Mesodermal cell (in vitro differentiated cells): ENCODE data around the gene CTDSPL.

Source experiments
- H3K27ac ChIP-seq: 2 replicates; pipeline ENCODE4 v1.7.0; 2013; ENCODE audit warnings: mild to moderate bottlenecking, low read depth, low read length, moderate library complexity; ENCODE audit not compliant: severe bottlenecking
- H3K36me3 ChIP-seq: 2 replicates; pipeline ENCODE4 v1.7.1; 2013; ENCODE audit warnings: mild to moderate bottlenecking, low read length, moderate library complexity; ENCODE audit not compliant: control insufficient read depth, insufficient read depth
- H3K4me1 ChIP-seq: one replicate; pipeline ENCODE4 v1.7.1; 2013; ENCODE audit warnings: mild to moderate bottlenecking, low read length; ENCODE audit not compliant: insufficient read depth, control insufficient read depth, poor library complexity, severe bottlenecking
- H3K4me3 ChIP-seq: 2 replicates; pipeline ENCODE4 v1.7.0; 2013; ENCODE audit warnings: low read length, control low read depth, mild to moderate bottlenecking; ENCODE audit not compliant: insufficient read depth, poor library complexity, severe bottlenecking; ENCODE audit errors: extremely low read depth
- H3K9me3 ChIP-seq: 2 replicates; pipeline ENCODE4 v1.7.1; 2013; ENCODE audit warnings: mild to moderate bottlenecking, low read length, moderate library complexity; ENCODE audit not compliant: control insufficient read depth
- WGBS, 2 experiments: methylation state at CpG; one replicate each; pipeline ENCODE4 v1.1.5; 2013; ENCODE audit warnings: missing lambda C conversion rate in 2 of 2; ENCODE audit not compliant: insufficient coverage in 2 of 2; 5-methylcytosine and 5-hydroxymethylcytosine counted together

The CTDSPL gene

GRCh38 chr3:37926611-37927010 is 64.9 kb downstream of the CTDSPL start:
- H3K4me1 ChIP-seq, result peaks cover 46% of the 10 kb centered on the region
- no peak overlapping the region for H3K27ac ChIP-seq
- H3K4me3 ChIP-seq, result no peak overlapping the region
- peaks cover 16% of the 10 kb centered on the region for H3K9me3 ChIP-seq
- 79 to 95% methylated on average over 2 to 3 of the region's 3 CpGs for WGBS, 2 experiments
- H3K36me3 ChIP-seq, result peaks cover 5% of the 10 kb centered on the region

GRCh38 chr3:37930495-37930894 is 68.8 kb downstream of the CTDSPL start:
- H3K4me3 ChIP-seq, result no peak overlapping the region
- H3K9me3 ChIP-seq, result peaks cover 16% of the 10 kb centered on the region
- H3K36me3 ChIP-seq, result no peaks in the 10 kb centered on the region
- H3K27ac ChIP-seq, result no peak overlapping the region
- WGBS, 2 experiments, result 80% methylated on average over 1 of the region's 2 CpGs; no CpG with 5 or more reads in 1 of the 2 experiments
- peaks cover 22% of the 10 kb centered on the region for H3K4me1 ChIP-seq

GRCh38 chr3:37932505-37932904 is 70.8 kb downstream of the CTDSPL start:
- Histone ChIP-seq H3K36me3 (no peaks in the 10 kb centered on the region), H3K4me3 (no peak overlapping the region), H3K9me3 (peaks cover 16% of the 10 kb centered on the region), H3K27ac (no peak overlapping the region), H3K4me1 (peaks cover 28% of the 10 kb centered on the region)
- WGBS, 2 experiments, result 89 to 96% methylated on average over 3 of the region's 3 CpGs

GRCh38 chr3:37934631-37935289 is 73.1 kb downstream of the CTDSPL start:
- Histone ChIP-seq H3K4me3 (no peak overlapping the region), H3K36me3 (no peaks in the 10 kb centered on the region), H3K9me3 (no peaks in the 10 kb centered on the region), H3K4me1 (peaks cover 32% of the 10 kb centered on the region), H3K27ac (peak overlapping the region; percentile 99)
- 93 to 100% methylated on average over 4 of the region's 8 CpGs for WGBS, 2 experiments

GRCh38 chr3:37935290-37935668 is 73.6 kb downstream of the CTDSPL start:
- Histone ChIP-seq H3K27ac (peak overlapping the region; percentile 99), H3K36me3 (no peaks in the 10 kb centered on the region), H3K4me1 (peaks cover 32% of the 10 kb centered on the region), H3K9me3 (no peaks in the 10 kb centered on the region), H3K4me3 (no peak overlapping the region)
- WGBS, 2 experiments, result no CpG with 5 or more reads among the region's 1 CpG

- Histone ChIP-seq H3K4me3 (no peak overlapping the region), H3K4me1 (peaks cover 36% of the 10 kb centered on the region), H3K27ac (peak overlapping the region; percentile 99), H3K9me3 (no peaks in the 10 kb centered on the region), H3K36me3 (no peaks in the 10 kb centered on the region)
- WGBS, 2 experiments, result 87 to 98% methylated on average over 4 of the region's 9 CpGs
Measured at GRCh38 chr3:37935756-37936666, 74.3 kb downstream of the CTDSPL start.

GRCh38 chr3:37937156-37937555 is 75.5 kb downstream of the CTDSPL start:
- Histone ChIP-seq H3K4me1 (peaks cover 41% of the 10 kb centered on the region), H3K4me3 (no peak overlapping the region), H3K27ac (peak overlapping the region; percentile 99), H3K9me3 (no peaks in the 10 kb centered on the region), H3K36me3 (no peaks in the 10 kb centered on the region)
- 90 to 100% methylated on average over 2 to 3 of the region's 6 CpGs for WGBS, 2 experiments

GRCh38 chr3:37938011-37938410 is 76.3 kb downstream of the CTDSPL start:
- Histone ChIP-seq H3K4me3 (no peak overlapping the region), H3K27ac (no peak overlapping the region), H3K36me3 (no peaks in the 10 kb centered on the region), H3K9me3 (no peaks in the 10 kb centered on the region), H3K4me1 (peaks cover 41% of the 10 kb centered on the region)
- WGBS, 2 experiments, result no CpG with 5 or more reads among the region's 2 CpGs

- 100% methylated on average over 3 of the region's 4 CpGs; no CpG with 5 or more reads in 1 of the 2 experiments for WGBS, 2 experiments
- Histone ChIP-seq H3K27ac (no peak overlapping the region), H3K9me3 (no peaks in the 10 kb centered on the region), H3K4me1 (peaks cover 43% of the 10 kb centered on the region), H3K36me3 (no peaks in the 10 kb centered on the region), H3K4me3 (no peak overlapping the region)
Measured at GRCh38 chr3:37940242-37940908, 78.7 kb downstream of the CTDSPL start.

GRCh38 chr3:37941608-37942508 is 80.2 kb downstream of the CTDSPL start:
- no peaks in the 10 kb centered on the region for H3K9me3 ChIP-seq
- peaks cover 47% of the 10 kb centered on the region for H3K4me1 ChIP-seq
- no peak overlapping the region for H3K4me3 ChIP-seq
- H3K36me3 ChIP-seq, result no peaks in the 10 kb centered on the region
- H3K27ac ChIP-seq, result no peak overlapping the region
- WGBS, 2 experiments, result 80 to 92% methylated on average over 1 to 5 of the region's 12 CpGs
